Skeletal muscle tissue (tissue), 4 donors: ENCODE measurements around the gene RTP2. TPM values are rescaled to one million over a fixed set of nuclear protein-coding genes. Genes with fewer than 3 reads are reported as not detected.

Experiments used
- H3K27ac ChIP-seq: one replicate; pipeline ENCODE4 v1.7.0; 2013; ENCODE audit warnings: mild to moderate bottlenecking, low read depth, low read length, inconsistent platforms
- H3K27me3 ChIP-seq, 3 donors: one replicate each; pipeline ENCODE4 v1.7.0; 2013; ENCODE audit warnings: low read length in 3 of 3; ENCODE audit not compliant: control insufficient read depth in 3 of 3, insufficient read depth in 3 of 3
- H3K36me3 ChIP-seq, 3 donors: one replicate each; pipeline ENCODE4 v1.7.0; 2013; ENCODE audit warnings: low read length in 3 of 3; ENCODE audit not compliant: control insufficient read depth in 3 of 3, insufficient read depth in 3 of 3
- H3K4me1 ChIP-seq, 3 donors: one replicate each; pipeline ENCODE4 v1.7.0; 2013; ENCODE audit warnings: low read length in 3 of 3, mild to moderate bottlenecking in 3 of 3; ENCODE audit not compliant: control insufficient read depth in 3 of 3, insufficient read depth in 3 of 3
- H3K4me3 ChIP-seq, 3 donors: one replicate each; pipeline ENCODE4 v1.7.0; 2013; ENCODE audit warnings: low read length in 3 of 3
- H3K9ac ChIP-seq, 3 donors: one replicate each; pipeline ENCODE4 v1.7.0; 2013; ENCODE audit warnings: low read length in 3 of 3, mild to moderate bottlenecking in 3 of 3, moderate library complexity in 2 of 3, low read depth in 1 of 3
- H3K9me3 ChIP-seq, 3 donors: one replicate each; pipeline ENCODE4 v1.7.0; 2013; ENCODE audit warnings: low read length in 3 of 3; ENCODE audit not compliant: control insufficient read depth in 3 of 3
- total RNA-seq: library from RNA; depleted of rRNA; stranded (reverse); fragments of >200 nt; gene quantifications from one replicate; pipeline ENCODE4 v1.2.3, GENCODE V29; 2014
- donor health status: Osteomylitis.

The RTP2 gene
- total RNA-seq, 1 donor from 2014 or later: not detected

DNA sequence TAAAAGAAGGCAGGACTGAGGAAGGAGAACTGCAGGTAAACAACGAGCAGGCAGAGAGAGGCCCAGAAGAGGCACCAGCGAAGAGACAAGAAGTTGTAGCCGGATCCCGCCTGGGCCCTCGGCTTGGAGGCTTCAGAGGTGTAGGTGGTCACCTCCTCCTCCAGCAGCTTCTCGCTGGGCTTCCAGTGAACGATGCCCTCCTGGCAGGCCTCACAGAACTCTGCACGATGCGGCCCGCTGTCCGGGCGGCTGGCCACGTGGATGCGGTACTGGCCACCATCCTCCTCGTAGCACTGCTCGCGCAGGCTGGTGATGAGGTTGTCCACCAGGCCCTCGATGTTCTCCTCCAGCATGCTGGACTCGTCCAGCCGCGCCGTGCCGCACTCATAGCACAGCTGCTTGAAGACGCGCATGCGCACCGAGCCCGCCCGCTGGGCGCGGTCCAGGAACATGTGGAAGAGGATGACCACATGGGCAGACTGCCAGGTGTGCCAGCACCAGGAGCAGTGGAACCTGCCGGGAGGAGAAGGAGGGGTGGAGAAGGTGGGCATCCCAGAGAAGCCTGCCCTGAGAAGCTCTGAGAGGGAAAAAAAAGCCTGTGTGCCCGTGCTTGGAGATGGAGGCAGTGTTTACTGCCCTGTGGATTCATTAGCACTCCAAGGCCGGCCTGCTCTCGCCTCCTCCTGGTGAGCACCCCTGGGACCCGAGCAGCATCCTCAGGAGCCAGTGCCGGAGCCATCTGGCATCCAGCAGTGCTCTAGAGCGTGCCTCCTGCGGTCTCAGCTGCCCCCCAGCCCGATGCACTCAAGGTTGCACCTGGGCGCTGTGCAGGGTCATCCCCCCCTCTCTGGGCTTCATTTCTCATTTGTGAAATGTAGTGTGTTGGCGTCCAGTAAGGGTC is 3.6 kb downstream of the RTP2 start:
- Histone ChIP-seq H3K9me3 (no peaks in the 10 kb centered on the region), H3K27ac (no peak overlapping the region), H3K27me3 (no peaks in the 10 kb centered on the region), H3K4me1 (peaks cover 19 to 60% (median 49%) of the 10 kb centered on the region in 3 donors), H3K4me3 (no peak overlapping the region), H3K36me3 (no peaks in the 10 kb centered on the region), H3K9ac (no peak overlapping the region)

DNA sequence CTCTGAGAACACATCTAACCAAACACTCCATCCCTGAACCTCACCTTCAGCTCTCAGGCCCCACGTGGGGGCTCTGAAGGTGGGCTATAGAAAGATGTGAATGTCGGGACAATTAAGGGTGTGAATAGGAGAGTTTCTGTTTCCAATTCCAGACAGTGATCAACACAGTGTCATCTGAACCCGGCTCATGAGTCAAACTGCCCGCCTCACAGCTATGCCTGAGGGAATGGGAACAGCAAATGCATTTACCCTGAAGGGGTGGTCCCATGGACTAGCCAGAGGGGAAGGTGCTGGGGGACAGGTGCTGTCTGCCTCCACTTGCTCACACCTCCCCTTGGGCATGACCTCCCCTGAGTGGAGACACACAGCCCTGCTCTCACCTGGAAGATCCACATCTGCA is 6.3 kb downstream of the RTP2 start:
- no peaks in the 10 kb centered on the region for H3K36me3 ChIP-seq
- no peaks in the 10 kb centered on the region for H3K27me3 ChIP-seq
- no peaks in the 10 kb centered on the region for H3K9me3 ChIP-seq
- no peak overlapping the region for H3K4me3 ChIP-seq
- H3K4me1 ChIP-seq: peaks cover 5 to 37% (median 28%) of the 10 kb centered on the region in 3 donors
- H3K9ac ChIP-seq: no peak overlapping the region
- no peak overlapping the region for H3K27ac ChIP-seq

DNA sequence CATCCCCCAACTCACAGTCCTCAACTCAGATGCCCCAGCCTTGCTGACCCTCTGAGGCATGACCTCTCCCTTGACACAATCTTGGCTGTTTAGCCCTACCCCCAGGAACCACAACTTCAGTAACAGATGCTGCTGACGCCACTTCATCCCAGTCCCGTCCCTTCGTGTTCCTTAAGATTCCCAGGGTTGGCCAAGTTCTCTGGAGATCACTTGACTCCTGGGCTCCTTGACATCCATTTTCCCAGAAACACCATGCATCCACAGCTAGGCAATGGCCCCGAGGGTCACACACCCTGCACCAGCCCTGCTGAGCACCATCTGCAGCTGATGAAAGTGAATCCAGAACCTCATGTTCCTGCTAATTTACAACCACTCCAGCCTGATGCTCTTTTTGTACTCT is 6.9 kb downstream of the RTP2 start:
- no peak overlapping the region for H3K4me3 ChIP-seq
- no peaks in the 10 kb centered on the region for H3K27me3 ChIP-seq
- no peaks in the 10 kb centered on the region for H3K36me3 ChIP-seq
- no peaks in the 10 kb centered on the region for H3K9me3 ChIP-seq
- H3K4me1 ChIP-seq: peaks cover 5 to 32% (median 23%) of the 10 kb centered on the region in 3 donors
- no peak overlapping the region for H3K9ac ChIP-seq
- H3K27ac ChIP-seq: no peak overlapping the region

DNA sequence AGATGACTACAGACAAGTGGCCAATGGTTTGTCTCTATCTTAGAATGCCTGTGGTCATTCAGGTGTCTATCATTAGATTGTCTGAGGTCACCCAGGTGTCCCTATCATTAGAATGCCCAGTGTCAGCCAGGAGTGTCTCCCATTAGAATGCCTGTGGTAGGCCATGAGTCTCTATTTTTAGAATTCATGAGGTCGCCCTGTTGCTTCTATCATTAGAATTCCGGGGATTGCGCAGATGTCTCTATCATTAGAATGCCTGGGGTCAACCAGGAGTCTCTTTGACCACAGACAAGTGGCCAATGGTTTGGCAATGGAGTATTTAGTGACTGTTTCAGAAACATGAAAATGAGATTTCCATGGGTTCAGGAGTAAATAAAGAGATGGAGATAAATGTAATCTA is 7.6 kb downstream of the RTP2 start:
- H3K9me3 ChIP-seq: no peaks in the 10 kb centered on the region
- H3K27ac ChIP-seq: no peak overlapping the region
- H3K4me1 ChIP-seq: peaks cover 0 to 25% (median 16%) of the 10 kb centered on the region in 3 donors
- H3K27me3 ChIP-seq: no peaks in the 10 kb centered on the region
- no peak overlapping the region for H3K4me3 ChIP-seq
- H3K9ac ChIP-seq: no peak overlapping the region
- no peaks in the 10 kb centered on the region for H3K36me3 ChIP-seq

DNA sequence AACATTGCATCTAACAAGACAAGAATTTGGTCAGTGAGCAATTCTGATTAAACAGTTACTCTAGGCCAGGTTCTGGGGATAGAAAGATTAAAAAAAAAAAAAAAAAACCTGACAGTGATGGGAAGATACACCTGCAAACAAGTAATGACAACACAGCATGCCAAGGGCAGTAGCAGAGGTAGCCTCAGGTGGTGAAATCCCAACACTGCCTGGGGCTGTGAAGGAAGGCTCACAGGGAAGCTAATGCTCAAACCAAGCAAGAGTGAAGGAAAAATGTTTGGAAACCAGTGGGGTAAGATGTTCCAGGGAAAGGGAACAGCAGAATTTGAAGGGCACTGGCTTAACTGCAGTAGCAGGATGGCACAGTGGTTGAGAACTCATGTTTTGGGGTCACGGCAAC is 8.9 kb downstream of the RTP2 start:
- Histone ChIP-seq H3K36me3 (no peaks in the 10 kb centered on the region), H3K9me3 (no peaks in the 10 kb centered on the region), H3K9ac (no peak overlapping the region), H3K4me1 (peaks cover 0 to 18% (median 13%) of the 10 kb centered on the region in 3 donors), H3K27me3 (no peaks in the 10 kb centered on the region), H3K27ac (no peak overlapping the region), H3K4me3 (no peak overlapping the region)

DNA sequence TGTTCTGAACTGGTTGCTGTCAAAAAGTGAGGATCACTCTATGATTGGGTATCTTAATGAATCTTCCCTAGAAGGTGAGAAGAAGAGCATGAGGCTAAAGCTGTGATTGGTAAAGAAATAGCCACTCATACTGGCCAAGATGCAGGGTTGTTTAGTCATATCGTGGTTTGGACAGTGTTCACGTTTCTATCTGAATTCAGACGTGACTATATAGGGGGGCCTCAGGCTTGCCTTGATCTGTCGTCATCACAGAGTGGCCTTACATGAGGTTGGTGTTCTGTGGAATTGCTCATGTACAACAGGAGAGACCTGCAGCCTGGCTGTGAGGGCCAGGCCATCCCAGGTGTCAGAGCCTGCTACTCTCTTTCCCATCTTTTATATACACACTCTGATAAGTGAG is 12.4 kb downstream of the RTP2 start:
- Histone ChIP-seq H3K9me3 (peaks cover 0 to 2% (median 0%) of the 10 kb centered on the region in 3 donors), H3K36me3 (no peaks in the 10 kb centered on the region), H3K27me3 (no peaks in the 10 kb centered on the region), H3K4me3 (no peak overlapping the region), H3K9ac (no peak overlapping the region), H3K4me1 (peaks cover 0 to 4% (median under 1%) of the 10 kb centered on the region in 3 donors), H3K27ac (no peak overlapping the region)

DNA sequence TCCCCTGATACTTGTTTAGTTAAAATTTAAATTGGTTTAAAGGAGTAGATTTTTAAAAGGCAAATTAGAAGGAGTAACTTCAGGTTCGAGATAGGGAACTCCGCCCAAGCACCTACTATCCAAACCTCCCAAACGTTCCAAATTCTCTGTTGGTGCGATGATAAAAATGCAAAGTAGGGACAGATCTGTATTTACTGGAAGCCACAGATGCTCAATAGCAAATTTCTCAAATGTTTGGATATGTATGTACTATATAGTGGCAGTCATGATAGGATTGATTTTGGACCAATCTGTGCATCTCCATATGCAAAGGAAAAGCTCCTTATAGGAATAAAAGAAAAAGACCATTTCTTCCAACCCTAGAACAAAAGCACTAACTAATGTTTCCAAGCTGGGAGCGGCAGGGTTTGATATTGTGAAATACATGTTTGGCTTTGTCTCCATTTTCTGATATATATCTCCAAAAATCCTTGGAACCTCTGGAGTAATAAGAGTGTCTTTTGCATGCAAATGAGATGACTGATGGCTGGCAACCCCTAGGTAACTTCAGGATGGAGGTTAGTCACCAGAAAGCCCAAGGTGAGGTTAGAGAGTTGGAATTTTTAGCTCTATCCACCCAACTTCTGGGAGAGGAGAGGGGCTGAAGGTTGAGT is 15.6 kb downstream of the RTP2 start:
- peaks cover 0 to 2% (median 0%) of the 10 kb centered on the region in 3 donors for H3K9me3 ChIP-seq
- H3K4me1 ChIP-seq: no peaks in the 10 kb centered on the region
- no peaks in the 10 kb centered on the region for H3K27me3 ChIP-seq
- H3K9ac ChIP-seq: no peak overlapping the region
- H3K4me3 ChIP-seq: no peak overlapping the region
- no peaks in the 10 kb centered on the region for H3K36me3 ChIP-seq
- H3K27ac ChIP-seq: no peak overlapping the region

DNA sequence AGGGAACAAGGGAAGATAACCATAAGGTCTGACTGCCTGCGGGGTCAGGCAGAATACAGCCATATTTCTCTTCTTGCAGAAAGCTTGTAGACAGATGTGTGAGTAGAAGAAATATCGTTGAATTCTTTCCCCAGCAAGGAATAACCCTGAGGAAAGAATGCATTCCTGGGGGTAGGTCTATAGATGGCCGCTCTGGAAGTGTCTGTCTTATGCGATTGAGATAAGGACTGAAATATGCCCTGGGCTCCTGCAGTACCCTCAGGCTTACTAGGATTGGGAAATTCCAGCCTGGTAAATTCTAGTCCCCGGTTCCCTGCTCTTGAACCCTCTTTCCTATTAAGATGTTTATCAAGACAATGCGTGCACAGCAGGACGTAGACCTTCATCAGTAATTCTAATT is 16.4 kb downstream of the RTP2 start:
- peaks cover 0 to 2% (median 0%) of the 10 kb centered on the region in 3 donors for H3K9me3 ChIP-seq
- no peaks in the 10 kb centered on the region for H3K36me3 ChIP-seq
- no peaks in the 10 kb centered on the region for H3K27me3 ChIP-seq
- H3K27ac ChIP-seq: no peak overlapping the region
- H3K9ac ChIP-seq: no peak overlapping the region
- no peak overlapping the region for H3K4me3 ChIP-seq
- H3K4me1 ChIP-seq: no peaks in the 10 kb centered on the region

DNA sequence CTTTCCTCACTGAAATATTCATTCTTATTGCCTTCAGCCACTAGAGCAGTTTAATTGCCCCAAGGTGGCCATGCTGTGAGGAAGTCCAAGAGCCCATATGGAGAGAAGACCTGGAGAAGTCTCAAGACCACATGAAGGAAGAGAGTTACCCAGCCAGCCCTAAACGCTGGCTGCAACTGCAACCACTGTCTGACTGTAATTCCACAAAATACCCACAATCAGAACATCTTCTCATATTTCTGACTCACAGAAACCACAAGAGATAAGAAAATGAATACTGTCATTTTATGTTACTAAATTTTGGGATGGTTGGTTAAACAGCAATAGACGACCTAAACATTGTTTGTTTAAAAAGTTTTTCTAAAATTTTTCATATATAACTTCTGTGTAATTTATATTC is 17.5 kb downstream of the RTP2 start:
- no peak overlapping the region for H3K4me3 ChIP-seq
- no peaks in the 10 kb centered on the region for H3K36me3 ChIP-seq
- no peak overlapping the region for H3K9ac ChIP-seq
- no peaks in the 10 kb centered on the region for H3K4me1 ChIP-seq
- H3K27ac ChIP-seq: no peak overlapping the region
- no peaks in the 10 kb centered on the region for H3K27me3 ChIP-seq
- peaks cover 0 to 2% (median 0%) of the 10 kb centered on the region in 3 donors for H3K9me3 ChIP-seq

DNA sequence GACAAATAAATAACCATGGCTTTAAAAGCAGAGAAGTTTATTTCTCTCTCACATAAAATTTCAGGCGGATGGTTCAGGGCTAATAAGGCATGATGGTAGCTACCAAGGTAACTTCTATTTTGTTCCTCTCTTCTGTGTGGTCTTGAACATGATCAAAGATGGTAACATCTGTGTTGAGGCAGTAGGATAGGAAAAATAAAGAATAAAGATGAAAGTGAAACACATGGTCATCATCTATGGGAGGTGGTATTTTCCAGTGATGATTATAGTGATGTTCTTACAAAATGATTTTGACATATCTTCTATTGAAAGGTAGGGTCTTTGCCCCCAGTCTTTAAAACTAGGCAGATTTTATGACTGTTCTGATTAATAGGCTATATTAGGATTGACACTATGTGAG is 17.9 kb downstream of the RTP2 start:
- H3K9ac ChIP-seq: no peak overlapping the region
- no peak overlapping the region for H3K27ac ChIP-seq
- H3K36me3 ChIP-seq: no peaks in the 10 kb centered on the region
- H3K4me1 ChIP-seq: no peaks in the 10 kb centered on the region
- no peak overlapping the region for H3K4me3 ChIP-seq
- no peaks in the 10 kb centered on the region for H3K27me3 ChIP-seq
- H3K9me3 ChIP-seq: peaks cover 0 to 2% (median 0%) of the 10 kb centered on the region in 3 donors
